NCI-H1105 (cell line): ENCODE results near the gene BBOF1.

Experiments
- DNase-seq: peaks from one replicate; lab custom pipeline; 2025; lab: John Stamatoyannopoulos, UW

Gene BBOF1

DNA sequence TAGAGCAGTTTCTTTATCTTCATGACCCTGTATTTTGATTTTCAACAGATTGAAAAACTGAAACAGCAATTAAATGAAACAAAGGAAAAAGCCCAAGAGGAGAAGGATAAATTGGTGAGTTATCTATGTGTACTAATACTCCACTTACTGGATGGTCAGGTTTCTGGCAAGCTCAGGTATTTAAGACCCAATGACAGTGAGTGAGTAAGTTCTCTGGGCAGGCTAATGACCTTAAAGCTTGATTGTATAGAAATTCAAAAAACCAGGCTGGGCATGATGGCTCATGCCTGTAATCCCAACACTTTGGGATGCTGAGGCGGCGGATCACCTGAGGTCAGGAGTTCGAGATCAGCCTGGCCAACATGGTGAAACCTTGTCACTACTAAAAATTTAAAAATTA lies 10.0 kb downstream of the BBOF1 start:
- no peak for DNase-seq

DNA sequence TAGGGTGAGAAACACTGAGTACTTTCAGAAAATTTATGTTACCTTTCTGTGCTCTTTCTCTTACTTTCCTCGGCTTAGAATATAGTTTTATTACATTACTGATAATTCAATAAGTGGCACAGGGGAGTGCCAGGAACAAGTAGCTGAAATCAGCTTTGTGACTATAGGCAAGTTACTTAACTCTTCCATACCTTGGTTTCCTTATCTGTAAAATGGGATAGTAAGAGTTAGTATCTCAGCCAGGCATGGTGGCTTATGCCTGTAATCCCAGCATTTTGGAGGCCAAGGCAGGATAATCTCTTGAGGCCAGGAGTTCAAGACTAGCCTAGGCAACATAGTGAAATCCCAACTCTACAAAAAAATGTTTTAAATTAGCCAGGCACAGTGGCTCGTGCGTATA lies 15.4 kb downstream of the BBOF1 start:
- DNase-seq, result no peak

DNA sequence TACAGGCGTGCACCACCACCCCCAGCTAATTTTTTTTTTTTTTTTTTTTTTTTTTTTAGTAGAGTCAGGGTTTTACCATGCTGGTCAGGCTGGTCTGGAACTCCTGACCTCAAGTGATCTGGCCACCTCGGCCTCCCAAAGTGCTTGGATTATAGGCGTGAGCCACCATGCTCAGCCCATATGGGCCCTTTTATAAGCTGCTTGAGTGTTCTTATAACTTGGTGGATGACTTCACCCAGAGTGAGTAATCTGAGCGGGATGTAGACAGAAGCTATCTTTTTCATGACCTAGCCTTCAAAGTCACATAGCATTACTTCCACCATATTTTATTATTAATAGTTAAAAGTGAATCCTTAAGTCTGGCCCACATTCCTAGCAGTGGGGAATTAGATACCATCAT lies 16.4 kb downstream of the BBOF1 start:
- no peak for DNase-seq

DNA sequence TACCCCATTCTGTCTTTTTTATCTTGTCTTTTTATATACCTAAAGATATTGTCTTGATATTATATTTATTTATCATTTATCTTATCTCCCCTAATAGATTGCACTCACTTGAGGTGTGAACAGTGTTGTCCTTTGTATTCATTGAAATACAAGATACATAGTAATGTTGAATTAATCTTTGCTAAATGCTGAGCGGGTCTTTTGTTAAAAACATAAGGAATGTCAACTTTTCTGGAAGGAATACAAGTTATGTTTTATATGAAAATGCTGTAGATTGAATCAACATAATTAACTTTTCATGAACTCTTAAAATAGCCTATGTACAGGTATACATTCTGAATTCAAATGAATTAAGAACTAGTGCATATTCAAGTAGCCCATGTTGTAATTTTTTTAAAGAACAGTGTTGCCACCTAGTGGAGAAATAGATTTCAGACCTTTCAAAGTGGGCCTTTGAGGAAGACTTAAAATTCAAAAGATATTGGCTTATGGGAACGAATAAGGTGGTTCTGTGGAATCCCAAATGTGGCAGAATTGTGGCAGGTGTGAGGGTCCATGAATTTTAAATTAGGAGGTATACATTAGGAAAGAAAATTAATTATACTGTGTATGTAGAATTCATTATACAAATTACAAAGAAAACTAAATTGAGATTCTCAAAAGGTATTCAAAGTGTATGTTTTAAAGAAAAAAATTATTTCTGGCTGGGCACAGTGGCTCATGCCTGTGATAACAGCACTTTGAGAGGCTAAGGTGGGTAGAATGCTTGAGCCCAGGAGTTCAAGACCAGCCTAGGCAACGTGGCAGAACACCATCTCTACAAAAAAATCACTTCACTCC lies 19.1 kb downstream of the BBOF1 start:
- peak; percentile 46 for DNase-seq

DNA sequence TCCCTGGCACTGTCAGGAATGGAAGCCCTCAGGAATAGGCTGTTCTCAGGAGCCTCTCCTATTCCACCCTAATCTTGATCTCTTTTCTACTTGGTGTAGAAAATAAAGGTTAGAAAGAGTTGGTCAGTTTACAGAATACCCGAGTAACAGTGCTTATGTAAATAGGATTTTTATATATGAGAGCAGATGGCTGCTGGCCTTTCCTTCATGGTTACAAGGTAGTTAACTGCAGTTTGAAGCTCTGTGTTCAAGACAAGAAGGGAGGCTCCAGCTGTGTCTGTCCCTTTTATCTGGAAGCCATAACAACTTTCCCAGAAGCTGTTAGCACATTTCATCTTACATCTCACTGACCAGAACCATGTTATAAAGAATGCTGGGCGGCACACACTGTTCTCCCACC lies 23.1 kb downstream of the BBOF1 start:
- no peak for DNase-seq

DNA sequence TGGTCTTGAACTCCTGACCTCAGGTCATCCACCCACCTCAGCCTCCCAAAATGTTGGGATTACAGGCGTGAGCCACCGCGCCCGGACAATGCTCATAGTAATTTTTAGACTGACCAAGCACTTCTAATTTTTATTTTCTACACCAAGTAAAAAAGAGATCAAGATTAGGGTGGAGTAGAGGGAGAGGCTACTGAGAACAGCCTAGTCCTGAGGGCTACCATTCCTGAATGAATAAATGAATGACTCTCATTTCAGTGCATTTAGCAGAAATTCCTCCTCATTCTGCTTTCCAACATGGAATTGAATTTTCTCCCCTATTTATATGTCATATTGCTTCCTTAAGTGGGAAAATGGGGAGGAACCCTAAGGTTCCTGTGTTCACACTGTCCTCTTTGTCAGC lies 26.4 kb downstream of the BBOF1 start:
- DNase-seq, result no peak

DNA sequence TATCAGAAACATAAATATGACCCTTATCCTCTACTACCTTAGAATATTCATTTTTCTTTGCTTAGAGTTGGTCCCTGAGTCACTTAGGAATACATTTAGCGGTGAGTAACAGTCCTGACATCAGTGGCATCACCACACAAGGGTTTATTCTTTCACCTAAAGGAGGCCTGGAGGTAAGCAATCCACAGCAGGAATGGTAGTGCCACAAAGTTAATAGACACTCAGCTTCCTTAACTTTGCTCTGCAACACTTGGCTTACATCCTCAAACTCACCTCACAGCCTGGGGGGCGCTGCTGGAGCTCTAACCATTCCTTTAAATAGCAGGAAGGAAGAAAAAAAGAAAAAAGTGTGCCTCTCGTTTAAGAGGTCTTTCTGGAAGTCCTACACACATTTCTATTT lies 29.1 kb downstream of the BBOF1 start:
- no peak for DNase-seq

DNA sequence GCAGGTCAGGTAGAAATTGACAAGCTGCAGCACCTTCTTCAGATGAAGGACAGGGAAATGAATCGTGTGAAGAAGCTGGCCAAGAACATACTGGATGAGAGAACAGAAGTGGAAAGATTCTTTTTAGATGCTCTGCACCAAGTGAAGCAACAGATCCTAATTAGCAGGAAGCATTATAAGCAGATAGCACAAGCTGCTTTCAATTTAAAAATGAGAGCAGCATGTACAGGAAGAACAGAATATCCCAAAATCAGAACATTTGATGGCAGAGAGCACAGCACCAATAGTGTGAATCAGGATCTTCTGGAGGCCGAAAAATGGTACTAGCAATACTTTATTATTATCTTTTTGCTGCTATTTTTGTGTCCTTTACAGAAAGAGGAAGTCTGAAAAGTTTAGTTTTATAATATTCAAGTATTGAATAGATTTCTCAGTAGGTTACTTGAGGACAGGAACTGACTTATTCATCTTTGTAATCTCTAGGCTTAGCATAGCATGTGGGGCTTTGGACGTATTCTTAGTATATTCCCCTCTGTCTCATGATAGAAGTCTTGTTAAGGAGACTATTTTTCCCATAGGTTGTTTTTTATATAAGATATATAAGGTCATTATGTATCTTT lies 30.8 kb downstream of the BBOF1 start:
- no peak for DNase-seq

DNA sequence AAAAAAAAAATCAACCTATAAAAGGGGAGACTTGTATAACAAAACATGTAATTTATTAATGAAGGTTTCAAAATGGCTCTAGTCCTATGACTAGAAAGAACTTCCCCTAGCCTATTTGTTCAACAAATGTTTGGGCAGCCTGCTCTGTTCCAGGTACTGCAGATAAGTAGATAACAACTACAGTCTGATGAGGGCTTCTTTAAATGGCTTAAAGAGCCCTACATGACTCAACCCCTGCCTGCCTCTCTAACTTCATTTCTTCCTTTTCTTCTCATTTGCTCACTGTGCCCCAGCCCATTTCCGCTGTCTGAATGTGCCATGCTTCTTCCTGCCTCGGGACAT lies 43.6 kb downstream of the BBOF1 start:
- DNase-seq, result no peak

DNA sequence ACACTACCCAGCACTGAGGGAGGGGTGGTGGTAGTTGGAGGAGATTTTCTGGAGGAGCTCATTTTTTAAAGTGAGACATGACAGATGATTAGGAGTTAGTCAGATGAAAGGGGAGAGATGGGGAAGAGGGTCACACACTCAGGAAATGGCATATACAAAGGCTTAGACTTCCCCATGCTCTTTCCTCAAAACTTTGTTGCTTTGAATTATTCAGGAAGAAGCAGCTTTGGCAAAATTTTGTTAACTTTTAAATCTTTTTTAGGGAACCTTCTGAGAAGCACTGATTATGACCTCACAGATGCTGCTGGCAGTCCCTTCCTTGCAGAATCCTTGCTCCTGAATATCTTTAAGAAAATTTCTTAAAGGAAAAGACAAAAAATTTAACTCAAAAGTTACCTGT lies 45.3 kb downstream of the BBOF1 start:
- DNase-seq, result no peak

DNA sequence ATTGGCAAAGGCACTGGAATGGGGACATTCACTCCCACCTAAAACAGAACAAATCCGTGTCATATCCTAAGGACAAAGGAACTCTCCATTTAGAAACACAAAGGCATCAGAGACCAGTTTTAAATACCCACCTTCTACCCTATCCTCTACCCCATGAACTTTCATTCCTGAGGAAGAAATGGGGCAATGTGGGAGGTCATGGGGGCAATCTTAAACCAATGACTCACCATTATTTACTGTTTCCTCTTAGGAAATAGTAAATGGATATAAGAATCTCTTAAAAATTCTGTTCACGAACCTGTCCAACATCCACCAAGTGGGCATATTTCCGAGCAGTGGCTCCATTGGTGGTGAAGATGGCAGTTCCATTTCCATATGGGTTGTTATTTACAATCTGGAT lies 45.7 kb downstream of the BBOF1 start:
- DNase-seq, result no peak

DNA sequence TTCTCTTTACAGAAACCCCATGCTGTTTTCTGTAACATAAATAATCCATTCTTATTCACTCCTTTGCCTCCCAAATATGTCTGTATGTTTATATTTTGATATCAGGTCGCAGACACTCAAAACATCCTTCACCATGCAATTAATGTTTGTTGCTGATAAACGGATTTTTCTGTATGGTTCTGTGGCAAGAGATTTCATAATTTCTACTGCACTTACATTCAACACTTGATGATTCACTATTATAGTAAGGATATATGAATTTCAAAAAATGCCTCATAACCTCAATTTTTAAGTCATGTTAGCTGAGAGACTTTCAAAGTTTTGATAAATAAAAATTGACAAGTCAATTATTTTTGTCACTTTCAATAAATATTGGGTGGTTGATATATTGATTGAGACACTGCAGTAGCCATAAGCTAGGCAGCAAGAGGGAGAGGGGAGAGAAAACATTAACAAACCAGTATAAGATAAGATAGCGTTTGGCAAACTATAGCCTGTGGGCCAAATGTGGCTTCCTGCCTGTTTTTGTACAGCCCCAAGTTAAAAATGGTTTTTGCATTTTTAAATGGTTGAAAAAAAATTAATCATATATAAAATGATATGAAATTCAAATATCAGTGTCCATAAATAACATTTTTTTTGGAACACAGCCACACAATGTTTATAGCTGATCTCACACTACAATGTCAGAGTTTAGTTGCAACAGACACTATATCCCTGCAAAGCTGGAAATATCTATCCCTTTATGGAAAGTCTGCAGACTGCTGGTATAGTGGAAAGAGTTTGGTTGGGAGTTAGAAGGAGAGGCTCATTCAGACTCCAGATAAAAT lies 46.8 kb downstream of the BBOF1 start:
- no peak for DNase-seq

DNA sequence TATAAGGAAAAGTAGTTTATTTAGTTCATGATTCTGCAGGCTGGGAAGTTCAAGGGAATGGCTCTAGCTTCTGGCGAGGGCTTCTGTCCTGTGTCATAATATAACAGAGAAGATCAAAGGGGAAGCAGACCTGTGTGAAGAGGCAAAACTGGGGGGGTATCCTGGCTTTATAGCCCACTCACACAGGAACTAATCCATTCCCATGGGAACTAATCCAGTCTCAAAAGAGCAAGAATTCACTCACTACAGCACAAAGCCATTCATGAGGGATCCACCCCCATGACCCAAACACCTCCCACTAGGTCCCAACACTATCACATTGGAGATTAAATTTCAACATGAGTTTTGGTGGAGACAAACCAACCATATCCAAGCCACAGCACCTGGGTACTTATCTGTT lies 58.3 kb downstream of the BBOF1 start:
- no peak for DNase-seq

DNA sequence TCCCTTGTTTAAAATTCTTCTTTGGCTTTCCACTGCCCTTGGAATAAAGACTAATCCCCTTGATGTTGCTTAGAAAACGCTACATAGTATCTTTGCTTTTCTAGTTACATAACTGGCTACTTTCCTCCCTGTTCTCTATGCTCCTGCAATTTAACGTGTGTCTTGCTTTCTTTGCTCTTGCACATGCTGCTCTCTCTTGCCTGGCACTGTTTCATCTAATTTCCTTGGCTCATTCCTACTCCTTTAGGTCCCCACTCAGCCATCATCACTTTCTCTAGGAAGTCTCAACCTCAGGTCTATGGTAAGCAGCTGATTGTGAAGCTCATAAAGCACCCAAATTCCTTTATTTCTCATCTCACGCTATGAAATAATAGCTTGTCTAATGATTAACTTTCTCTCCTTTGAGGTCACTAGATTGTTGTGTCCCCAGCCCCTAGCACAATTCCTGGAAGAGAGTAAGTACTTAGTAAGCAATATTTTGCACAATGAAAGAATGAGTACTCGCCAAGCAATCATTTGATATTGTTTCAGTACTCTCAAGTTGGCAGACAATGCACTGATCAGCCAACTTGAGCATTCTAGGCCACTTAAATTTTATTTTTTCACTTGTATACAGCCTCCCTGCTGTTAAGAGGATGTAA lies 61.8 kb downstream of the BBOF1 start:
- DNase-seq, result no peak

DNA sequence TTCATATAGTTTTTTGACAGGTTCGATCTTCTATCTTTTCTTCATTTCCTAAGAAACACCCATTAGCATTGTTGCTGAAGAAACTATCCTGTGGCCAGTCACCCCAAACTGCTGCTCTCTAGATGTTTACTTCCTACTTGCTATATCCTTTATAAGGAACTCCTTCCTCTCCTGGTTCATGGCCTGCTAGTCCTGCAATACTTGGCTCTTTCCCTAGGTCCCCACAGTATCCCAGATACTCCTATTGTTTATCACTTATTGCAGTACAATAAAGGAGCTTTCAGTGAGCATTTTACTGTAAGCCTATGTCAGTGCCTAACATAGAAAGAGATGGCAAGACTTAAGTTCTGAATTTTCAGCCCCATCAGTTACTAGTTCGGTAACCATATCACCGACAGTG lies 62.3 kb downstream of the BBOF1 start:
- no peak for DNase-seq

DNA sequence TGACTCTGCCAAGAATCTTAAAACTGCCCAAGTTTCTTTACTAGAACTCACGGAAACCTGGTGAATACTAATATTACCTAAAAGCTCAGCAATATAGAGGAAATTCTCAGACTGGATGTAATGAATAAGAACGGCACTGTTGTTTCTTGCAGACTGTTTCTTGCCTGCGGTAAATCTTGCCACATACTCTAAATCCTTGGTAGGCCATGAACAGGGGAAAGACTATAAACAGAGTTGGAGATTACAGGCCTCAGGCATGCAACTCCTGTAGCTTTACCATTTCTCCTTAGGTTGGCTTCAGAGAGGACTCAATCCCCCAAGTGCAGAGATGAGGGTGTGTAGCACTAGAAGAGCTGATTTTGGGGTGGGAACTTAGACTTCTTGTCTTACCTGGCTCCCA lies 64.0 kb downstream of the BBOF1 start:
- DNase-seq, result no peak

DNA sequence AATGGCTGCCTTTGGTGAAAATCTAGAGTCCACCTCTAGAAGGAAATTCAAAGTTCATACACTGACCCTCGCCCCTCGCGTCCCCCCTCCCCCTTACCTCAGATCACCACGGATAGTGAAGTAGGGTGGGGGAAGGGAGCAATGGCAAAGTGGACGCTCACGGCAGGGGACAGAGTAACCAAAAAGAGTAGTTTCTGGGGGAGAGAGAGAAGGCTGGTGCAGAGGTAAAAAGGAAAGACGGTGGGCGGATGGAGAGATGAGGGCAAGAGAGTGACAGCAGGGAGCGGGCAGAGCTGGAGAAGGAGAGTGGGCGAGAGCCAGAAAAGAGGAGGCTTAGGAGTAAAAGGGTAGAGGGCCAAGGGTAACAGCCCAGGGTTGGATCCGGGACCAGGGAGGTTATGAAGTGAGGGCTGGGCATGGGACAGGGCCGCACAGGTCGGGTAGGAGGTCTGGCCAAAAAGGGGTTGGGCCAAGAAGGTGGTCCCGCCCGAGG lies 64.7 kb downstream of the BBOF1 start:
- no peak for DNase-seq

DNA sequence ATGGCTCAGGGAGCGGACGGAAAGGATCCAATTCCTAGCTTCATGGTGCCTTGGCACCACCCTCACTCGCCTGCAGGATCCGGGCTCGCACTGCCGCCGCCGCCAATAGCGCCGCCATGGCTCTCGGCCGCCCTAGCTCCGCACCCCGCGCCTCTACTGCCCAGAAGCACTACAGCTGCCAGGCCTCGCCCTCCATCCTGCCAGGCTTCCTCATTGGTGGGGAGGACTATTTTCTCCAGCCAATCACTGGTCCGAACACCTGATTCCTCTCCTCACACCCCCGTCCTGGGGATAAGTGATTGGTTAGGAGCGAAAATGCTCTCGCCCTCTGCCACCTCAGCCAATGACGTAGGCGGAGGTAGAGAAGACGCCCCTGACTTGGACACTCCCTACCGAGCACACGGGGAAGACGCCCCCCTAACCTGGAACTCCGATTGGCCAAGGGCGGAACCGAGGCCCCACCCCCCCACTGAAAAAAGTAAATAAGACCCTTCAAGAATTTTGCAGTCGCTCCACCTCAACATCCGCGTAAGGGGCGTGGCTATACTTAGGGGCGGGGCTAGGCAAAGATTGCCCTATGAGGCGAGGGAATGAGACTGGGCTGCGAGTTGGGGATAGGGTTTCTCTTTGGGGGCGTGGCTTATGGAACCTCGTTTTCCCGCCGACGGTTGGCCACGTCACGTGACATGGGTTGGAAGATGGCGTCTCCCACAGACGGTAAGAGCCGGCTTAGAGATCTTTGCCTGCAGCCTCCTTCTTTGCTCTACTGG lies 65.3 kb downstream of the BBOF1 start, which contains the start of the genes ALDH6A1 and LIN52:
Gene ALDH6A1, minus strand, starts transcription at position 177 of the 770 bp plus-strand sequence. Its CDS starts 59 bp downstream, at position 118.
Gene LIN52, plus strand, starts transcription at position 680 of the 770 bp plus-strand sequence. Its CDS starts 19 bp downstream, at position 699.
- DNase-seq, result peak; percentile 100

DNA sequence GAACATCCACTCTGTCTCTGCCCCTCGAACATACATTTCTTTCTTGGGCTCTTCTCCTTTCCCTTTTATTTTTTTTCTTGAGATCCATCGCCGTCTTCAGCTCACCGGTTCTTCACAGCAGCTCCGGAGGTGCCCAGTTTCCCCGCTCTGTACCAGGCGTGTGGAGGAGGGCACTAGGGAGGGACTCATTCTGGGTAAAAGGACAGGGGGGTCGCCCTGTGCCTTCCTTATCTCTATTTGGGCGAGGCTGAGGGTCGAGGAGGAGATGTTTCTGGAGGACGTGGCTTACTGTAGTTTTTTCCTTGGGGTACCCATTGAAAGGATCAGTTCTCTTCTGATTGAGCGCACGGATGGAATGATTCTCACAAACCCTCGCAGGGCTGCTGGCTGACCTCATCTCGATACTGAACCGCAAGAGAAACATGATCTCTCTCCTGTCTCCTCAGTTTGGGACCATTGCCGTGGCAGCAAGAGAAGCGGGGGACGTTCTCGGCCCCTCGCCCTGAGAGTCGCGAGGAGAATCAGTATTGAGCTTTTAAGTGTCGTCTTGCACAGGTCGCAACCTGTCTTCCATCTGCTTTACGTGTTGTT lies 66.0 kb downstream of the BBOF1 start:
- DNase-seq, result no peak

DNA sequence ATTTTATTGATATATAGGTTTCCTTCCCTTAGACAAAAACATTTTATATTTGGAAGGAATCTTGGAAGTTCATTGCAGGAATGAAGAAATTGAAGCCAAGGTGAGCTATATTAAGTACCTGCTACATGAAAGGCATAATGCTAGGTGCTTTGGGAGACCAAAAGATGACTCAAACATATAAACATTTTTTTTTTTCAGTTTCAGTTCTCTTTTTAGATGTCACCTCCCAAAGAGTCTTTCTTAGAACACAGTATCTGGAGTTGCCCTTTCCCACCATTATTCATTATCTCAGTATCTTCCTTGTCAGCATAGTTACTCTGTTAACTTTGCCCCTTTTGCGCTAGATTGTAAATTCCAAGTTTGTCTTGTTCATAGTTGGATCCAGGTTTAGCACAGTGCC lies 66.7 kb downstream of the BBOF1 start:
- DNase-seq, result no peak
